Measurements from ENCODE around the gene CYSLTR1. TPM values are rescaled to one million over a fixed set of nuclear protein-coding genes. Genes with fewer than 3 reads are reported as not detected.

The CYSLTR1 gene
- total RNA-seq, 3 donors from 2014 or later (not counting 1 experiment from before 2014, with no cell fraction given): 7.6 to 13.8 (median 12.4) TPM

GRCh38 chrX:78322863-78323262, 4.5 kb downstream of the CYSLTR1 start:
- Mint-ChIP-seq H3K9me3 (peaks cover 0 to 2% of the 10 kb centered on the region in 2 donors), H3K36me3 (no peaks in the 10 kb centered on the region), H3K27me3 (ENCODE audit: low read depth in 2 of 2) (no peaks in the 10 kb centered on the region), H3K4me3 (peak overlapping the region; percentile 54), H3K4me1 (peaks cover 56% of the 10 kb centered on the region in 2 donors), H3K27ac (peak overlapping the region; percentile 85 to 88)
- no peak for TF ChIP-seq CTCF (IDR thresholded peaks at IDR 0.05)
- no peaks in the 10 kb centered on the region for H3K9me3 ChIP-seq (ENCODE audit: control insufficient read depth, insufficient read depth, low read length)
- no peaks in the 10 kb centered on the region for H3K36me3 ChIP-seq (ENCODE audit: control insufficient read depth, insufficient read depth, low read length)
- intact Hi-C loops (cut with micrococcal nuclease): no loop called here
- no peaks in the 10 kb centered on the region for H3K27me3 ChIP-seq (ENCODE audit: control insufficient read depth, insufficient read depth, low read length)
- H3K27ac ChIP-seq (ENCODE audit: low read length): peak overlapping the region; percentile 55
- ATAC-seq (peak in 1 of 3 donors; percentile 27), DNase-seq (no peak)
- peaks cover 16% of the 10 kb centered on the region for H3K4me1 ChIP-seq (ENCODE audit: control insufficient read depth, insufficient read depth, low read length)
- H3K4me3 ChIP-seq (ENCODE audit: low read length): no peak overlapping the region

GRCh38 chrX:78321809-78322208, 5.6 kb downstream of the CYSLTR1 start:
- peak in 1 of 2 donors; percentile 81 for DNase-seq
- Mint-ChIP-seq H3K4me1 (peaks cover 48 to 50% of the 10 kb centered on the region in 2 donors), H3K36me3 (no peaks in the 10 kb centered on the region), H3K27ac (peak overlapping the region; percentile 85 to 88), H3K9me3 (peaks cover 0 to 2% of the 10 kb centered on the region in 2 donors), H3K4me3 (peak overlapping the region; percentile 54), H3K27me3 (ENCODE audit: low read depth in 2 of 2) (no peaks in the 10 kb centered on the region)
- TF ChIP-seq CTCF (IDR thresholded peaks at IDR 0.05): no peak
- Histone ChIP-seq H3K36me3 (ENCODE audit: control insufficient read depth, insufficient read depth, low read length) (no peaks in the 10 kb centered on the region), H3K4me3 (ENCODE audit: low read length) (no peak overlapping the region), H3K9me3 (ENCODE audit: control insufficient read depth, insufficient read depth, low read length) (no peaks in the 10 kb centered on the region), H3K4me1 (ENCODE audit: control insufficient read depth, insufficient read depth, low read length) (peaks cover 16% of the 10 kb centered on the region), H3K27ac (ENCODE audit: low read length) (peak overlapping the region; percentile 55), H3K27me3 (ENCODE audit: control insufficient read depth, insufficient read depth, low read length) (no peaks in the 10 kb centered on the region)
- intact Hi-C loops (cut with micrococcal nuclease): no loop called here
- 8% methylated on average over 2 of the region's 2 CpGs for WGBS (ENCODE audit: insufficient coverage)
- peak; percentile 81 to 89 (median 82) for ATAC-seq

- Histone ChIP-seq H3K9me3 (ENCODE audit: control insufficient read depth, insufficient read depth, low read length) (no peaks in the 10 kb centered on the region), H3K27ac (ENCODE audit: low read length) (no peak overlapping the region), H3K27me3 (ENCODE audit: control insufficient read depth, insufficient read depth, low read length) (no peaks in the 10 kb centered on the region), H3K4me3 (ENCODE audit: low read length) (no peak overlapping the region), H3K4me1 (ENCODE audit: control insufficient read depth, insufficient read depth, low read length) (peaks cover 6% of the 10 kb centered on the region), H3K36me3 (ENCODE audit: control insufficient read depth, insufficient read depth, low read length) (no peaks in the 10 kb centered on the region)
- TF ChIP-seq CTCF (IDR thresholded peaks at IDR 0.05): no peak
- ATAC-seq (no peak), DNase-seq (no peak)
- peaks cover 0 to 2% of the 10 kb centered on the region in 2 donors for H3K9me3 Mint-ChIP-seq
- H3K27me3 Mint-ChIP-seq (ENCODE audit: low read depth in 2 of 2): no peaks in the 10 kb centered on the region
- H3K4me1 Mint-ChIP-seq: peaks cover 35 to 62% of the 10 kb centered on the region in 2 donors
- H3K4me3 Mint-ChIP-seq: no peak overlapping the region
- H3K27ac Mint-ChIP-seq: peak overlapping the region in 1 of 2 donors; percentile 45
- intact Hi-C loops (cut with micrococcal nuclease): no loop called here
- WGBS (ENCODE audit: insufficient coverage): no CpG with 5 or more reads among the region's 2 CpGs
- no peaks in the 10 kb centered on the region for H3K36me3 Mint-ChIP-seq
Observed at GRCh38 chrX:78316265-78316664, 11.1 kb downstream of the CYSLTR1 start.

- no peak for TF ChIP-seq CTCF (IDR thresholded peaks at IDR 0.05)
- H3K9me3 Mint-ChIP-seq: no peaks in the 10 kb centered on the region
- H3K27ac Mint-ChIP-seq: peak overlapping the region in 1 of 2 donors; percentile 45
- WGBS (ENCODE audit: insufficient coverage): 100% methylated on average over 1 of the region's 2 CpGs
- H3K36me3 ChIP-seq (ENCODE audit: control insufficient read depth, insufficient read depth, low read length): no peaks in the 10 kb centered on the region
- H3K27ac ChIP-seq (ENCODE audit: low read length): no peak overlapping the region
- peaks cover 4% of the 10 kb centered on the region for H3K4me1 ChIP-seq (ENCODE audit: control insufficient read depth, insufficient read depth, low read length)
- H3K27me3 Mint-ChIP-seq (ENCODE audit: low read depth in 2 of 2): no peaks in the 10 kb centered on the region
- no peak for ATAC-seq
- intact Hi-C loops (cut with micrococcal nuclease): no loop called here
- no peaks in the 10 kb centered on the region for H3K36me3 Mint-ChIP-seq
- no peak for DNase-seq
- H3K9me3 ChIP-seq (ENCODE audit: control insufficient read depth, insufficient read depth, low read length): no peaks in the 10 kb centered on the region
- H3K27me3 ChIP-seq (ENCODE audit: control insufficient read depth, insufficient read depth, low read length): no peaks in the 10 kb centered on the region
- no peak overlapping the region for H3K4me3 Mint-ChIP-seq
- H3K4me1 Mint-ChIP-seq: peaks cover 30 to 62% of the 10 kb centered on the region in 2 donors
- no peak overlapping the region for H3K4me3 ChIP-seq (ENCODE audit: low read length)
Observed at GRCh38 chrX:78315745-78316144, 11.7 kb downstream of the CYSLTR1 start.

Data from natural killer cell (primary cell).